NCI-H345 treated with DMSO at 0.1 percent for 48 hours (cell line): ENCODE results near the gene RAPGEF5.

ENCODE experiments used
- DNase-seq: peaks from one replicate; lab custom pipeline; 2025; ENCODE audit not compliant: unreplicated experiment; lab: John Stamatoyannopoulos, UW

RAPGEF5 gene

GRCh38 chr7:22380333-22380732, 23.4 kb upstream of the RAPGEF5 start:
- no peak for DNase-seq

DNA sequence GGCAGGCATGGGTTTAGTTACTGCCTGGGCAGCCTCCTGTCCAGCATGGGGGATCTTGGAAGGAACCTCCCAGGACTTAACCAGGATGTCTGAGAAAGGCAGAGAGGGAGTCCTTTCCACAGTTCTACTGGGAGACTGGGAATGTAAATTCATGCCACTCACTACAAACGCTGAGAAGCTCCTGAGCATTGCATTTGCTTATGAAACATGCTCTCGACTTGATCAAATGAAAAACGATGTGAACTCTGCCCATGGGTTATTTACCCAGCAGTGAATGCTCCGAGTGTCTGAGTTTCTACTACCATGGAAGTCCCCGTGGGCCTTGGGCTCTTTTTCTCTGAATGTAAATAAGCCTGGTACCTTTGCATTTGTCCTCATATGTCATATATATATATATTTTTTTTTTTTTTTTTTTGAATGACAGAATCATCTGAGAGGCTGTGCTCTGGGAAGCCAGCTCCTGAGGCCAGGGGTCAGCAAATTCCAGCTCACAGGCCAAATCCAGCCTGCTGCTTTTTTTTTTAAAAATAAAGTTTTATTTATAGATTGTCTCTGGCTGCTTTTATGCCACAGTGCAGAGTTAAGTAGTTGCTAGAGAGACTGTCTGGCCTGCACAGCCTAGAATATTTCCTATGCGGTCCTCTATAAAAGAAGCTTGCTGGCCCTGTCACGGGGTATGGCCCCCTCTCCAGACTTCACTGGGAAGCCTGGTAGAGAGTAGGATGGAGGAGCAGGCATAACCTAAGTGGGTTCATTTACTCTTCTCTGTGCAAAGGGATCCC, 21.4 kb upstream of the RAPGEF5 start:
- DNase-seq, result no peak

DNA sequence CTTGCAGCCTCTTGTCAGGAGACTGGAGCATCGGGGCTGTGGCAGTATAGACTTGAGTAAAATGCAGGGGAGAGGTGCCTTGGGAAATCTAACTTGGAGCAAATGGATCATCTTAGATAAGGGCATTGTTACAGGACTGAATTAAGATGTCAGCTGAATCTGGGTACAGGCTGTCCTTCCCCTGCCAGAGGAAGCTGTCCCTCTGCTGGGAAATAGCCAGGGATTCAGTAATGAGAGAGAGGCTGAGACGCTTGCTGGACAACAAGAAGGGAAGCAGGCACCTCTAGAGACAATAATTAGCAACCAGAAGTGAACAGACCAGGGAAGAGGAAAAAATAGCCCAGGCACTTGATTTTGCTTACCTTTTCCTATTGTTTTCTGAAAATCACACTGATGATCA, 20.7 kb upstream of the RAPGEF5 start:
- DNase-seq, result no peak

DNA sequence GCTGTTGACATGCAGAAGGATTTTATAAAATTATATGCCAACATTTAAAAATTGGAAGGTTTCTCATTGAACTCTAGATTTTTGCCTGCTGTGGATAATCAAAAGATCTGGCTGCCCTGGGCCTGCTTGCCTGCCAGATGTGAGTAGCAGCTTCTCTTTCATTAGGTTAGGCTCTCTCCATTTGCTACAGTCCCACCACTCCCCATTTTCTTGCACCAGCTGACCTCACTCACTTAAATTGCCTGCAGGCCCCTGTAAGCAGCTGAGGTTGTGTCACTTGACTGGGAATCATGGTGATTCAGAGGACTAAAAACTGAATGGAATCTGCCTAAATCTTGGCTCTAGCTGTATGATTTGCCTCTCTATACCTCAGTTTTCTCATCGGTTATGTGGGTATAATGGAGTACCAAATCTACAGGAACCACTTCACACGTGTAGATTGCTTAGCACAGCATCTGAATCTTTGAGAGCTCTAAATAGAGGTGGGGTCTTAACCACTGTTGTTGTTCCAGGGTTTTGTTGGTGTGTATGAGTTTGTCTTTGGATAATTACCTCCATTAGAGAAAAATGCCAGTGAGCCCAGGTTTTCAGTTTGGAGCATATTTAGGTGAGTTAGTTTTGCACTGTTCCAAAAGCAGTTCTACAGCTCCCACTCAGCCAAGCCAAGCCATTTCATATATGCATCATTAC, 18.6 kb upstream of the RAPGEF5 start:
- no peak for DNase-seq

- no peak for DNase-seq
Measured at GRCh38 chr7:22373911-22374310, 17.0 kb upstream of the RAPGEF5 start.

GRCh38 chr7:22373388-22373787, 16.4 kb upstream of the RAPGEF5 start:
- DNase-seq, result no peak

DNA sequence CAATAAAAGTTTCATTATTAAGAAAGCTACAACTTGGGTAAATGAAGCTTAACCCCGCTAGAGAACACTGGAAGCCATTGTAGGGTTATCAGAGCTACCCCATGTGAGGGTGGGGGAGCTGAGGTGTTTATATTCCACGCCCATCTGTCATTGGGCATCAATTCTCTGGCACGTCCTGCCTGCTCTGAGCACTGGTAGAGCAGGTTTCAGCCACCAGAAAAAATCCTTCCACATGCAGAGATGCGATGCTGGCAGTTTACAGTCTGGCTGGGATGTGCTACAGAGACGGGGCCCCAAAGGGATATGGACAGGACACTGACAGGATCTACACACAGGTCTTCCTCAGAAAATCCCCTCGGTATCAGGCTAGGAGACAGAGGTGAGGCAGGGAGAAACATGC, 15.9 kb upstream of the RAPGEF5 start:
- no peak for DNase-seq

DNA sequence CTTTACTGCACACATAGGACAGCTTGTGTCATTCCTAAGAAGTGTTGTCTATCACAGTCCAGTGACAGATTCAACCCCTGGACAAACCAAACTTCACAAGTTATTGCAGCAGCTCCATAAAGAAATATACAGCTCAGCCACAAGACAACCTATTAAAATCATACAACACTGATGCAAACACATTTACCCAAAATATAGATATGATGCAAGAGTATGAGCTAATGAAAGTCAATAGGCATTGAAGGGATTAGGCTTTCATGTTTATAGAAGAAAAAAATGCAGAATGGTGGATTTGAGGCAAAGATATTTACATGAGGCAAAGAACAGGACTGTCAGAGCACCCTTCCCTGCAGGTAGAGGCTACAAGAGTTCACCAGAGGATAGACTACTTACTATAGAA, 14.9 kb upstream of the RAPGEF5 start:
- no peak for DNase-seq

GRCh38 chr7:22364900-22365299, 7.9 kb upstream of the RAPGEF5 start:
- peak; percentile 27 for DNase-seq

DNA sequence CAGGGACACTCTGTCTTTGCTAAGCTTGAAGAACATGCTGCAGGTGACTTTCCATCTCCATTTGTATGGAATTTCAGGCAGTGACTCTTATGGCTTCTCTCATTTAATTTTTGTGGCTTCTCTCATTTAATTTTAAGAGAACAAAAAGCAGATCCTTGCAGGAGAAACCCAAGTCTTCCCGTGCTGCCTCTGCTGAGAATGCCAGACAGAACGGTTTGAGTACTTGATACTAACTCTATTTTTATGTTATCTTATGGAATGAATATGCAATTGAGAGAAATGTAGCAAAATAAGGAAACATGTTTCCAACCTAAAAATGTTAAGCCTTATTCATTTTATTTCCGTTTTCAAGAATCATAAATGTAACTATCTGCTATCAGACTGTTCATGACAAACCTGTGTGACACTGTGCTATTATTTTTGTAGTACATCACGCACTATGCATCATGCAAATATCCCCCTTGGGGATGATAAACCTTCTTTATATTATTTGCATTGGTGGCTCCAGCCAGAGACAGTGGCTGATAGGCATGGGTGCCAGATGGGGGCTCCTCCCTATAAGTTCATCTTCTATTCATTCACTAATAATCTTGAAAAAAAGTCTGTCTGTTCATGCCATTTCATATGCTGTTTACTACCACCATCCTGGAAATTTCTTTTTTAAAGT, 6.9 kb upstream of the RAPGEF5 start:
- DNase-seq, result no peak

GRCh38 chr7:22361795-22362194, 4.8 kb upstream of the RAPGEF5 start:
- peak; percentile 49 for DNase-seq

DNA sequence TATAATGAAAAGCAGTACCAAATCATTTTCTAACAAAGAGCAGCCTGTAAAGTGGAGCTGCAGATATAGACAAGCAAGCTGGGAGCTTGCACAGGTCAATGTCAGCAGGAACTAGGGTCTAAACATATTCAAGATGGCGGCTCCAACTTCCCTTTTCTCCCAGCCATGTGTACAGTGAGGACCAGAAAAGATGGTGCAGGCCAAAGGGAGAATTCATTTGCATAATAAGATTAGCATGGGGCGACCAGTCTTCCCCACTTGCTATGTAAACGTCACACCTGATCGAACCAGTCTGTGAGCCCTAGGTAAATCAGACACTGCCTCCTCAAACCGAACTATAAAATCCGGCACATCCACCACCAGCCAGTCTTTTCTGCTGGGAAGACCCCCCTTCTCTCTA, 4.4 kb upstream of the RAPGEF5 start:
- DNase-seq, result no peak

- DNase-seq, result no peak
Measured at GRCh38 chr7:22358820-22359697, 2.1 kb upstream of the RAPGEF5 start.

- DNase-seq, result peak; percentile 44
Measured at GRCh38 chr7:22357311-22358175, 589 bp upstream of the RAPGEF5 start.

GRCh38 chr7:22356010-22356691, 803 bp downstream of the RAPGEF5 start:
- no peak for DNase-seq

- DNase-seq, result no peak
Measured at GRCh38 chr7:22355620-22356009, 1.3 kb downstream of the RAPGEF5 start.

- DNase-seq, result no peak
Measured at GRCh38 chr7:22354462-22354861, 2.5 kb downstream of the RAPGEF5 start.

GRCh38 chr7:22352887-22353286, 4.1 kb downstream of the RAPGEF5 start:
- DNase-seq, result no peak

DNA sequence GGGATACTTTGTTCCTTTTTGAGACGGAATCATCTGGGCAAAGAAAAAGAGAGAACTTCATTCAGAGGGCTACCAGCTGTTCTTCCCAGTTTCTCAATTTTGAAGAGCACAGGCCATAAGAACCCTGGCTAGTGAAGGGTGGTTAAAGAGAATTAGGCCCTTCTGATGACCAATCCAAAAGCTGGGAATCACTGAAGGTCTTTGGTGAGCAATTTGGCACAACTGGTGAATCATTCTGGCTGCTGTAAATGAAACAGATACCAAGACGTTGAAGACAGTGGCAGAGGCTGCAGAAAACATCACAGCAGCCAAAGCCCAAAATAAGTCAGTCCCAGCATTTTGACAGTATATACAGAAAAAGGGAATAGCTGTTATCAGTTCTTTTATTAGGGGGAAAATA, 5.1 kb downstream of the RAPGEF5 start:
- DNase-seq, result no peak

GRCh38 chr7:22351329-22351692, 5.6 kb downstream of the RAPGEF5 start:
- no peak for DNase-seq
